ENCODE measurements around the gene SMIM3. TPM values are rescaled to one million over a fixed set of nuclear protein-coding genes. Genes with fewer than 3 reads are reported as not detected.

The SMIM3 gene
- total and polyA plus RNA-seq, 2 of the 8 experiments (the other 6 are each of a cell fraction or from before 2014, with no cell fraction given), result 10.4 to 15.7 TPM

- ChIA-PET POLR2A (ENCODE audit: partially characterized antibody) (interaction anchor here (1.1 kb wide), 1 partner anchor 11 kb away, joined by 3 read pairs; no protein-coding TSS in a partner anchor), CTCF (ENCODE audit: partially characterized antibody) (no interaction called here)
- Histone ChIP-seq H3K18ac (ENCODE audit: extremely low read depth, low read length) (no peak overlapping the region), H3K9me3 (ENCODE audit: insufficient read depth in 2 of 2, low read depth in 1 of 2, low read length in 1 of 2) (no peaks in the 10 kb centered on the region), H2AFZ (ENCODE audit: low read length) (no peak overlapping the region), H3K56ac (replicated peaks; ENCODE audit: insufficient read length, low read depth, low read length) (no peak overlapping the region), H2AK5ac (ENCODE audit: low read depth, low read length) (no peak overlapping the region), H2BK120ac (replicated peaks; ENCODE audit: low read depth, low read length) (no peak overlapping the region), H4K5ac (ENCODE audit: insufficient read length, low read depth, low read length) (no peak overlapping the region), H3K79me2 (ENCODE audit: control insufficient read depth in 1 of 2, insufficient read depth in 2 of 2, low read length in 2 of 2) (no peaks in the 10 kb centered on the region), H3K14ac (ENCODE audit: insufficient read length) (no peak overlapping the region), H4K8ac (ENCODE audit: extremely low read depth, insufficient read depth, low read length) (no peak overlapping the region), H3K79me1 (ENCODE audit: low read depth, low read length) (no peaks in the 10 kb centered on the region), H3K23me2 (ENCODE audit: low read depth, low read length) (no peaks in the 10 kb centered on the region; the same call in 1 of the 2 replicates), H3K23ac (ENCODE audit: insufficient read length) (no peak overlapping the region), H2BK5ac (ENCODE audit: low read depth, low read length) (no peak overlapping the region), H3K36me3 (ENCODE audit: control insufficient read depth in 2 of 4, insufficient read depth in 4 of 4, low read length in 3 of 4) (no peaks in the 10 kb centered on the region), H4K20me1 (replicated peaks in 1 of 2; ENCODE audit: control insufficient read depth in 1 of 2, insufficient read depth in 2 of 2, low read length in 2 of 2) (no peaks in the 10 kb centered on the region), H2BK12ac (ENCODE audit: low read depth, low read length) (no peak overlapping the region), H3K9ac (replicated peaks in 1 of 4; ENCODE audit: extremely low read depth in 1 of 4, low read depth in 3 of 4, low read length in 3 of 4) (no peak overlapping the region), H4K91ac (replicated peaks; ENCODE audit: insufficient read length, low read length) (no peak overlapping the region), H3K27me3 (replicated peaks in 1 of 4; ENCODE audit: control insufficient read depth in 3 of 4, extremely low read depth in 1 of 4, insufficient read depth in 3 of 4, low read length in 3 of 4) (no peaks in the 10 kb centered on the region), H3K4ac (replicated peaks; ENCODE audit: insufficient read length, low read depth, low read length) (no peak overlapping the region), H2BK15ac (ENCODE audit: low read length) (no peak overlapping the region), H3K4me3 (ENCODE audit: extremely low read depth in 1 of 4, insufficient read depth in 2 of 4, low read depth in 3 of 4, low read length in 4 of 4) (no peak overlapping the region), H3K27ac (ENCODE audit: low read depth, low read length) (no peak overlapping the region), H3K4me1 (replicated peaks in 1 of 4; ENCODE audit: control insufficient read depth in 3 of 4, insufficient read depth in 4 of 4, low read length in 3 of 4) (0 out of 7 replicates have a peak, but pooled peaks cover 0 to 3% (median 0%) of the 10 kb centered on the region in 4 experiments), H2BK20ac (ENCODE audit: low read length) (no peak overlapping the region), H3K4me2 (ENCODE audit: insufficient read depth in 1 of 2, low read depth in 2 of 2, low read length in 2 of 2) (no peak overlapping the region)
- no peak for FAIRE-seq
- WGBS, 2 experiments (ENCODE audit: extremely low coverage in 1 of 2, insufficient coverage in 1 of 2, insufficient read length in 1 of 2, insufficient replicate concordance in 2 of 2, low coverage in 1 of 2, low lambda C conversion rate in 2 of 2, missing lambda C conversion rate in 1 of 2), result 91% methylated on average over 2 of the region's 2 CpGs; no CpG with 5 or more reads in 1 of the 2 experiments
- TF ChIP-seq TCF12 (IDR thresholded peaks at IDR 0.05; ENCODE audit: low read depth, low read length), result no peak
- no peak for DNase-seq (ENCODE audit: low read depth in 1 of 2, low spot score in 2 of 2)
Observed at GRCh38 chr5:150794927-150795326, 16.4 kb downstream of the SMIM3 start.
